ENCODE measurements around the gene PLCL2.

The PLCL2 gene

GRCh38 chr3:17030956-17031652 lies 146.3 kb downstream of the PLCL2 start:
- H3K27ac ChIP-seq (ENCODE audit: low read length): no peak overlapping the region
- H3K4me3 ChIP-seq (ENCODE audit: low read length): no peak overlapping the region
- H3K9ac ChIP-seq (ENCODE audit: low read depth, low read length): no peak overlapping the region
- no peaks in the 10 kb centered on the region for H3K36me3 ChIP-seq (ENCODE audit: insufficient read depth, low read depth, low read length)
- H3K4me1 ChIP-seq (ENCODE audit: insufficient read depth, low read length): no peaks in the 10 kb centered on the region
- no peaks in the 10 kb centered on the region for H3K9me3 ChIP-seq (ENCODE audit: insufficient read depth, low read depth, low read length)
- H3K27me3 ChIP-seq (ENCODE audit: insufficient read depth, low read length): no peaks in the 10 kb centered on the region

- no peaks in the 10 kb centered on the region for H3K4me1 ChIP-seq (ENCODE audit: insufficient read depth, low read length)
- H3K27me3 ChIP-seq (ENCODE audit: insufficient read depth, low read length): no peaks in the 10 kb centered on the region
- H3K9ac ChIP-seq (ENCODE audit: low read depth, low read length): no peak overlapping the region; the same call in 1 of the 2 replicates
- no peaks in the 10 kb centered on the region for H3K36me3 ChIP-seq (ENCODE audit: insufficient read depth, low read depth, low read length)
- no peak overlapping the region for H3K4me3 ChIP-seq (ENCODE audit: low read length)
- no peak overlapping the region for H3K27ac ChIP-seq (ENCODE audit: low read length)
- H3K9me3 ChIP-seq (ENCODE audit: insufficient read depth, low read depth, low read length): no peaks in the 10 kb centered on the region
These were observed 147.8 kb downstream of the PLCL2 start for GRCh38 chr3:17032407-17033034.

- Histone ChIP-seq H3K4me1 (ENCODE audit: insufficient read depth, low read length) (no peaks in the 10 kb centered on the region), H3K4me3 (ENCODE audit: low read length) (no peak overlapping the region), H3K9me3 (ENCODE audit: insufficient read depth, low read depth, low read length) (no peaks in the 10 kb centered on the region), H3K36me3 (ENCODE audit: insufficient read depth, low read depth, low read length) (no peaks in the 10 kb centered on the region), H3K27me3 (ENCODE audit: insufficient read depth, low read length) (no peaks in the 10 kb centered on the region), H3K27ac (ENCODE audit: low read length) (no peak overlapping the region), H3K9ac (ENCODE audit: low read depth, low read length) (no peak overlapping the region)
These were observed 148.9 kb downstream of the PLCL2 start for GRCh38 chr3:17033516-17034168.

GRCh38 chr3:17035033-17035432 lies 150.3 kb downstream of the PLCL2 start:
- Histone ChIP-seq H3K27me3 (ENCODE audit: insufficient read depth, low read length) (no peaks in the 10 kb centered on the region), H3K36me3 (ENCODE audit: insufficient read depth, low read depth, low read length) (no peaks in the 10 kb centered on the region), H3K4me1 (ENCODE audit: insufficient read depth, low read length) (no peaks in the 10 kb centered on the region; the same call in 1 of the 2 replicates)

GRCh38 chr3:17035966-17036365 lies 151.2 kb downstream of the PLCL2 start:
- Histone ChIP-seq H3K36me3 (ENCODE audit: insufficient read depth, low read depth, low read length) (no peaks in the 10 kb centered on the region), H3K9ac (ENCODE audit: low read depth, low read length) (no peak overlapping the region), H3K27me3 (ENCODE audit: insufficient read depth, low read length) (no peaks in the 10 kb centered on the region)

More at GRCh38 chr3:17035033-17035432, 150.3 kb downstream of the PLCL2 start:
- no peak overlapping the region for H3K9ac ChIP-seq (ENCODE audit: low read depth, low read length)
- H3K4me3 ChIP-seq (ENCODE audit: low read length): no peak overlapping the region
- H3K9me3 ChIP-seq (ENCODE audit: insufficient read depth, low read depth, low read length): no peaks in the 10 kb centered on the region
- no peak overlapping the region for H3K27ac ChIP-seq (ENCODE audit: low read length)

GRCh38 chr3:17038141-17038540 lies 153.4 kb downstream of the PLCL2 start:
- no peak overlapping the region for H3K4me3 ChIP-seq (ENCODE audit: low read length)
- no peaks in the 10 kb centered on the region for H3K27me3 ChIP-seq (ENCODE audit: insufficient read depth, low read length)
- no peaks in the 10 kb centered on the region for H3K9me3 ChIP-seq (ENCODE audit: insufficient read depth, low read depth, low read length)
- no peaks in the 10 kb centered on the region for H3K36me3 ChIP-seq (ENCODE audit: insufficient read depth, low read depth, low read length)
- H3K9ac ChIP-seq (ENCODE audit: low read depth, low read length): no peak overlapping the region
- H3K27ac ChIP-seq (ENCODE audit: low read length): no peak overlapping the region
- H3K4me1 ChIP-seq (ENCODE audit: insufficient read depth, low read length): no peaks in the 10 kb centered on the region; the same call in 1 of the 2 replicates

More at GRCh38 chr3:17035966-17036365, 151.2 kb downstream of the PLCL2 start:
- Histone ChIP-seq H3K9me3 (ENCODE audit: insufficient read depth, low read depth, low read length) (no peaks in the 10 kb centered on the region), H3K27ac (ENCODE audit: low read length) (no peak overlapping the region), H3K4me3 (ENCODE audit: low read length) (no peak overlapping the region), H3K4me1 (ENCODE audit: insufficient read depth, low read length) (no peaks in the 10 kb centered on the region; the same call in 1 of the 2 replicates)

GRCh38 chr3:17038900-17039553 lies 154.3 kb downstream of the PLCL2 start:
- no peaks in the 10 kb centered on the region for H3K27me3 ChIP-seq (ENCODE audit: insufficient read depth, low read length)
- H3K36me3 ChIP-seq (ENCODE audit: insufficient read depth, low read depth, low read length): no peaks in the 10 kb centered on the region
- no peak overlapping the region for H3K27ac ChIP-seq (ENCODE audit: low read length)
- no peak overlapping the region for H3K9ac ChIP-seq (ENCODE audit: low read depth, low read length)
- H3K9me3 ChIP-seq (ENCODE audit: insufficient read depth, low read depth, low read length): no peaks in the 10 kb centered on the region
- no peak overlapping the region for H3K4me3 ChIP-seq (ENCODE audit: low read length)
- no peaks in the 10 kb centered on the region; the same call in 1 of the 2 replicates for H3K4me1 ChIP-seq (ENCODE audit: insufficient read depth, low read length)

- Histone ChIP-seq H3K27me3 (ENCODE audit: insufficient read depth, low read length) (no peaks in the 10 kb centered on the region), H3K4me3 (ENCODE audit: low read length) (no peak overlapping the region)
These were observed 154.8 kb downstream of the PLCL2 start for GRCh38 chr3:17039594-17039993.

GRCh38 chr3:17040322-17040989 lies 155.7 kb downstream of the PLCL2 start:
- Histone ChIP-seq H3K27ac (ENCODE audit: low read length) (no peak overlapping the region), H3K9me3 (ENCODE audit: insufficient read depth, low read depth, low read length) (no peaks in the 10 kb centered on the region), H3K36me3 (ENCODE audit: insufficient read depth, low read depth, low read length) (no peaks in the 10 kb centered on the region), H3K4me1 (ENCODE audit: insufficient read depth, low read length) (no peaks in the 10 kb centered on the region; the same call in none of the 2 replicates), H3K27me3 (ENCODE audit: insufficient read depth, low read length) (no peaks in the 10 kb centered on the region), H3K4me3 (ENCODE audit: low read length) (no peak overlapping the region), H3K9ac (ENCODE audit: low read depth, low read length) (no peak overlapping the region)

More at GRCh38 chr3:17039594-17039993, 154.8 kb downstream of the PLCL2 start:
- no peak overlapping the region for H3K9ac ChIP-seq (ENCODE audit: low read depth, low read length)
- no peak overlapping the region for H3K27ac ChIP-seq (ENCODE audit: low read length)
- H3K9me3 ChIP-seq (ENCODE audit: insufficient read depth, low read depth, low read length): no peaks in the 10 kb centered on the region
- no peaks in the 10 kb centered on the region for H3K36me3 ChIP-seq (ENCODE audit: insufficient read depth, low read depth, low read length)
- no peaks in the 10 kb centered on the region; the same call in 1 of the 2 replicates for H3K4me1 ChIP-seq (ENCODE audit: insufficient read depth, low read length)

- Histone ChIP-seq H3K27ac (ENCODE audit: low read length) (no peak overlapping the region), H3K27me3 (ENCODE audit: insufficient read depth, low read length) (no peaks in the 10 kb centered on the region), H3K4me1 (ENCODE audit: insufficient read depth, low read length) (peaks cover 3% of the 10 kb centered on the region), H3K9ac (ENCODE audit: low read depth, low read length) (no peak overlapping the region), H3K36me3 (ENCODE audit: insufficient read depth, low read depth, low read length) (no peaks in the 10 kb centered on the region), H3K4me3 (ENCODE audit: low read length) (no peak overlapping the region), H3K9me3 (ENCODE audit: insufficient read depth, low read depth, low read length) (no peaks in the 10 kb centered on the region)
These were observed 156.2 kb downstream of the PLCL2 start for GRCh38 chr3:17040990-17041377.

GRCh38 chr3:17044855-17045254 lies 160.1 kb downstream of the PLCL2 start:
- Histone ChIP-seq H3K36me3 (ENCODE audit: insufficient read depth, low read depth, low read length) (no peaks in the 10 kb centered on the region), H3K9me3 (ENCODE audit: insufficient read depth, low read depth, low read length) (no peaks in the 10 kb centered on the region), H3K27ac (ENCODE audit: low read length) (no peak overlapping the region), H3K9ac (ENCODE audit: low read depth, low read length) (no peak overlapping the region), H3K27me3 (ENCODE audit: insufficient read depth, low read length) (no peaks in the 10 kb centered on the region), H3K4me1 (ENCODE audit: insufficient read depth, low read length) (peaks cover 23% of the 10 kb centered on the region; the same call in 1 of the 2 replicates), H3K4me3 (ENCODE audit: low read length) (no peak overlapping the region)

All from iPS-20b (cell line).